Panc1 (cell line): ENCODE measurements around the gene FASTKD2.

Experiments used
- POLR2AphosphoS5 ChIP-seq: IDR thresholded peaks from 2 replicates; pipeline ENCODE4 v1.6.1; 2012; ENCODE audit warnings: mild to moderate bottlenecking, low read depth, low read length, moderate library complexity
- TCF7L2 ChIP-seq: IDR thresholded peaks from 2 replicates; pipeline ENCODE4 v1.6.1; 2011; ENCODE audit warnings: mild to moderate bottlenecking, low read depth, low read length, inconsistent platforms
- TF ChIP-seq, protein P1 (sequence below): fragments of 450-650 bp; IDR thresholded peaks from 2 replicates; pipeline ENCODE4 v1.5.1; 2017; ENCODE audit warnings: mild to moderate bottlenecking

- TF ChIP-seq, protein P1, sequence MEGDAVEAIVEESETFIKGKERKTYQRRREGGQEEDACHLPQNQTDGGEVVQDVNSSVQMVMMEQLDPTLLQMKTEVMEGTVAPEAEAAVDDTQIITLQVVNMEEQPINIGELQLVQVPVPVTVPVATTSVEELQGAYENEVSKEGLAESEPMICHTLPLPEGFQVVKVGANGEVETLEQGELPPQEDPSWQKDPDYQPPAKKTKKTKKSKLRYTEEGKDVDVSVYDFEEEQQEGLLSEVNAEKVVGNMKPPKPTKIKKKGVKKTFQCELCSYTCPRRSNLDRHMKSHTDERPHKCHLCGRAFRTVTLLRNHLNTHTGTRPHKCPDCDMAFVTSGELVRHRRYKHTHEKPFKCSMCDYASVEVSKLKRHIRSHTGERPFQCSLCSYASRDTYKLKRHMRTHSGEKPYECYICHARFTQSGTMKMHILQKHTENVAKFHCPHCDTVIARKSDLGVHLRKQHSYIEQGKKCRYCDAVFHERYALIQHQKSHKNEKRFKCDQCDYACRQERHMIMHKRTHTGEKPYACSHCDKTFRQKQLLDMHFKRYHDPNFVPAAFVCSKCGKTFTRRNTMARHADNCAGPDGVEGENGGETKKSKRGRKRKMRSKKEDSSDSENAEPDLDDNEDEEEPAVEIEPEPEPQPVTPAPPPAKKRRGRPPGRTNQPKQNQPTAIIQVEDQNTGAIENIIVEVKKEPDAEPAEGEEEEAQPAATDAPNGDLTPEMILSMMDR, result no peak
- TF ChIP-seq POLR2AphosphoS5, result no peak
- no peak for TF ChIP-seq TCF7L2
These were observed 33.7 kb downstream of the FASTKD2 start for GRCh38 chr2:206799083-206799482.
